Left renal cortex interstitium (tissue), 4 donors: Measurements from ENCODE around the gene INPP5A. TPM values are rescaled to one million over a fixed set of nuclear protein-coding genes. Genes with fewer than 3 reads are reported as not detected.

Source experiments
- DNase-seq, 4 donors: peaks; one replicate each; pipeline ENCODE4 v3.0.0-alpha.2; 2013; ENCODE audit warnings: low read depth in 4 of 4, low spot score in 2 of 4, missing footprints in 1 of 4
- polyA plus RNA-seq, 4 donors: library from polyadenylated mRNA; unstranded; fragments of 120-200 nt; gene quantifications; one replicate each; pipeline ENCODE4 v1.2.1, GENCODE V29; 2013; ENCODE audit not compliant: insufficient read length in 4 of 4

The INPP5A gene
- polyA plus RNA-seq, 4 donors = 27.8 to 39.8 (median 34.4) TPM

- no peak for DNase-seq
Observed at GRCh38 chr10:132606536-132607316, 69.1 kb downstream of the INPP5A start.

- no peak for DNase-seq
Observed at GRCh38 chr10:132607491-132607890, 69.9 kb downstream of the INPP5A start.

GRCh38 chr10:132607961-132608495, 70.4 kb downstream of the INPP5A start:
- DNase-seq = no peak

GRCh38 chr10:132608511-132609195, 71.1 kb downstream of the INPP5A start:
- DNase-seq = no peak

GRCh38 chr10:132609211-132609610, 71.6 kb downstream of the INPP5A start:
- no peak for DNase-seq

GRCh38 chr10:132610071-132610701, 72.6 kb downstream of the INPP5A start:
- DNase-seq = no peak

GRCh38 chr10:132611026-132611910, 73.7 kb downstream of the INPP5A start:
- DNase-seq = no peak

GRCh38 chr10:132611986-132612385, 74.4 kb downstream of the INPP5A start:
- DNase-seq = no peak

GRCh38 chr10:132612571-132613504, 75.3 kb downstream of the INPP5A start:
- no peak for DNase-seq

- no peak for DNase-seq
Observed at GRCh38 chr10:132613566-132614348, 76.2 kb downstream of the INPP5A start.

- no peak for DNase-seq
Observed at GRCh38 chr10:132614431-132615340, 77.1 kb downstream of the INPP5A start.

- no peak for DNase-seq
Observed at GRCh38 chr10:132615341-132616169, 78.0 kb downstream of the INPP5A start.

- DNase-seq = no peak
Observed at GRCh38 chr10:132616170-132616995, 78.8 kb downstream of the INPP5A start.

- no peak for DNase-seq
Observed at GRCh38 chr10:132616996-132617736, 79.6 kb downstream of the INPP5A start.

GRCh38 chr10:132617737-132618052, 80.1 kb downstream of the INPP5A start:
- DNase-seq = no peak
